Measurements from ENCODE around the gene RFX2.

RFX2 gene

DNA sequence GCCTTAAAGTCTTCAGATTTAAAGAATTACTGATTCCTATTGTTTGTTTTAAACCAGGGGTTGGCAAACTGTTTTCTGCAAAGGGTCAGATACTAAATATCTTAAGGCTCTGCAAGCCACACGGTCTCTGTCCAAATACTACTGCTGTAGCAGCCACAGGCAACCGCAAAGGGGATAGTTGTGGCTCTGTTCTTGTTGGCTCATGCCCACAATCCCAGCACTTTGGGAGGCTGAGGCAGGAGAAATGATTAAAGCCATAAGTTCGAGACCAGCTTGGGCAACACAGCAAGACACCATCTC, 154.7 kb downstream of the RFX2 start:
- DNase-seq (ENCODE audit: low spot score), result no peak

DNA sequence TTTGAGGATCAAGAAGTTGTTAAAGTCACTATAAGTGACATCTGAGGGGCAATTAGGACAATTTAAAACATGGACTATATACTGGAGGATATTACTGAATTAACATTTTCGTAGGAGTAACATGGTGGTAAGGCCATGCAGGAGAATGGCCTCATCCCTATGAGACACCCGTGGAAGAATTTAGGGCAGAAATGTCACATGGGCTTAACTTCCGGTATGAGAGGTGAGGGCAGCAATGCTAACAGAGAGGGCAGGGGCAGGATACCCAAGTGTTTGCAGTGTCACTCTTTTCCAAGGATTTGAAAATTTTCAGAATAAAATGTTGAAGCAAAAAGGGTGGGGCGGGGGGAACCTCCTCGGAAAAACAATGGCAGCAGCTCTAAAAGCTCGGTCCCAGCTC, 156.0 kb downstream of the RFX2 start:
- peak; percentile 73 for DNase-seq (ENCODE audit: low spot score)

DNA sequence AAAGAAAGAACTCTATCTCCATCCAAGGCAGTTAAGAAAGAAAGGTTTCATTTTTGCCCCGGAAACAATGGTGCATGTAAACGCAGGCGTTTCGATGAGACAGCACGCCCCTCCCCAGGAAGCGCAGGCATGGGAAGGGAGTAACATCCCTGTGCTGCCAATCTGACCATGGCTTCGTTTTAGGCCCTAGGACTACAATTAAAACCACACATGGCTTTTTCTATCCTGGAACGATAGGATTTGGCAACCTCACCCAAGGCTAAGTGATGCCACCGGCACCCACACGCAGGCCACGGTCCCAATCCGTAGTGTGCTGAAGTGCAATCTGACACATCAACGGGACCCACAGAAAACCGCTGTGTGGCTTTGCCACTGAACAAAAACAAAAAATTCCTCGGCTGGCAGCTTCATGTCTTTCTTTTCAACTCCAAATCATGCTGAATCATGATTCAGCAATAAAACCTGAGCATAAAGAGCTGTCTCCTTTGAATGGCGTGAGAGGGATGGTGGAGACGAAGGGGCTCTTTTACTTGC, 156.6 kb downstream of the RFX2 start:
- DNase-seq (ENCODE audit: low spot score), result no peak

GRCh38 chr19:5953030-5953589, 157.2 kb downstream of the RFX2 start:
- DNase-seq (ENCODE audit: low spot score), result no peak

DNA sequence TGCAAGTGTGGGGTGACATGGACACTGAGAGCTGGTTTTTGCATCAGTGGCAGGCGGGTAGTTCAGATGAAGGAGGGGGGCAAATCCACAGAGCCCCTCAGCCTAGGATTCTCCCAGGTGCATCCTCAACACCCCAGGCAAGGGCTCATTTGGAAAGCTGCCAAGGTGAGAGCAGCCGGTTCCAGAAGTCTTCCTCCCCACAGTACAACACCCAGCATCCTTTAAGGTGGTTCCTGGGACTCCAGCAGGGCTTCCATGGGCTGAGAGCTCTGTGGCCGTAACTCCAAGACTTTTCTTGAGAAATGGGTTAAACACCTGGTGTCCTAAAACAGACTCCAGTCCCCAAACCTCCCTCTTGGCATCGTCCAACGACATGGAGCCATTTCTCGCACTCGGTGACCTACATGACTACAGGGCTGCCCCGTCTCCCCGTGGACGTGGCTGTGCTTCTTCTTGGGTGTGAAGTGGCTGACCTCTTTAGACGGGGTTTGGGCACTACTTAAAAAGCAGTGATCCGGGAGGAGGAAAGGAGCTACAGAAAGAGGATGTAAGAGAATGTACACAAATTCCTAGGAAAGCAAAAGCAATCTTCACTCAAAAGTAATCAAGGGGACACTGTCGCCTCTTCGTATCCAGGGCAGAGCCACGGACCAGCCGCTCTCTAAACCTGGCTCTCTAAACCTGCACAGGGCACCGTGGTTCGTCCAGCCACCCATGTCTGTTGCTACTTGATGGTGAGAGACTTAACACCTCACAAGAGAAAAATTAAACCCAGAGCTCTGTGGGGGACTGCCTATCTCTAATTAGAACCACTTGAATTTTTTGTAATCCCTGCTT, 157.9 kb downstream of the RFX2 start:
- no peak for DNase-seq (ENCODE audit: low spot score)

GRCh38 chr19:5951338-5951861, 158.9 kb downstream of the RFX2 start:
- no peak for DNase-seq (ENCODE audit: low spot score)

DNA sequence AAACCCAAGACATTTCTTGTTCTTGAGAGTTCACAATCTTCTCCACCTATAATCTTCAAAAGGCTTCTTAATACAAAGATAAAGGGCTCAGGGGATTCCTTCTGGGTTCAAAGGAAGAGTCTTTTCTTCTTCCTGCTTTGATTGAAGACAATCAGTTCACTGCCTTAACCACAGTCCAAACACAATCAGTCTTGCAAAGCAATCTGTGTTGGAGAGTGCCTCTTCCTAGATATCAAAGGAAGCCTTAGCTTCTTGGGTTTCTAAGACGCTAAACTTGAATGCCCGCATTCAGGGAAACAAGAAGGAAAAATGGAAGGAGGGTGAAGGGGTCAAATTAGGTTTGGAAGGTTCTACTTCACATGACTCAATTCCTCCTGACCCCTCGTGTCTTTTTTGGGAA, 159.6 kb downstream of the RFX2 start:
- DNase-seq (ENCODE audit: low spot score), result no peak

DNA sequence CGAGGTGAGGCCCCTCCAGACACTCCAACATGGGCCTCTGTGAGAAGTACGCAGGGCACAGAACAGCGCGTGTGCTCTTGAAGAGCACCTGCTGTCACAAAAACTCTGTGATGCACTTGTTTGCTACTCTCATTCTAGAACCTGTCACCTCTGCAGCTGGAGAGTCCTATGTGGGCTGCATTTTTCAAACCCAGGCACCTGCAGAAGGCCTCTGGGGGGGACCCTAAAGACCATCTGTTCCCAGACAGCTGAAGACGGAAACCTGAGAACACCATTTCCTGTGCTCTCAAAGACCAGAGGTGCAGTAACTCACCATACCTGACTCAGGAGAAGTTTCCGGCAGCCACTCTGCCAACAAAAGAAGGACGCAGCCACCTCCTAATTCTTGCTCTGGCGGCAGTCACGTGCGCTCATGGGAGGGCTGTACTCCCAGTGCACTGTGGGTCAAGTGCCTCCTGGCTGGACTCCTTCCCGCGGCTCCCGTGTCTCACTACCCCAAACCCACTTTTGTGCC, 160.5 kb downstream of the RFX2 start:
- DNase-seq (ENCODE audit: low spot score), result no peak

DNA sequence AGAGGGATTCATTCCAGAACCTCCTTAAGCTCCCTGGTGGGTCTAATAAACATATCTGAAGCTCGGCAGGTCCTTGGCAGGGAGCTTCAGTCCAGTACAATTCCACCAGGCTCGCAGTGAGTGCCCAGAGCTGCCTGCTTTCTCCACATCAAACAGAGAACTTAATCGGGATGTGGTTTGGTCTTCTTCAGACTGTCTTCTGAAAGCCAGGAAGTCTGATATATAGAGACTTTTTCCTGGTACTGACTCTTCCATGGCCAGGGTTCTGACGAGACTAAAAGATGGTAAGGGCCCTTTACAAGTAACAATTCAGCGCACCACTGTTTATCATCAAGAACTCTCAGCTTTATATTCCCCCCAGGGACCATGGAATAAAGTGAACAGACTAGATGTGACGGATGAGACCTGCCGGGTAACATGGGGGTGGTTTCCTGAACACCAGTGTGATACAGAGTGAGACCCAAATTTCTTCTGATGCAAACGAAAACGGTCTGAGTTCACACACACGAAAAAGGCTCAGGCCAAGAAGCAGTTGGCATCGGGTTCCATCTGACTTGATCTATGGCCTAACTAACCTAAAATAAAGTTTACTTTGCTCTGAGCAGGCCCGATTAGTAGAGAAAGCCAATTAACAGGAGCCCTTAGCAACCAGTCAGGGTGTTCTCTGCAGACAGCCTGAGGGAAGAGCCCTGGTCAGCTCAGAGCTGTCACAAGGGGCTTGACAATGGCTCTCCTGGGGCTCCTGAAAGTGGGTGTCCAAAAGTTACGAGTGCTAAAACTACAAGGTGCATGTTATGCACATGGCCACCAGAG, 161.3 kb downstream of the RFX2 start:
- no peak for DNase-seq (ENCODE audit: low spot score)

DNA sequence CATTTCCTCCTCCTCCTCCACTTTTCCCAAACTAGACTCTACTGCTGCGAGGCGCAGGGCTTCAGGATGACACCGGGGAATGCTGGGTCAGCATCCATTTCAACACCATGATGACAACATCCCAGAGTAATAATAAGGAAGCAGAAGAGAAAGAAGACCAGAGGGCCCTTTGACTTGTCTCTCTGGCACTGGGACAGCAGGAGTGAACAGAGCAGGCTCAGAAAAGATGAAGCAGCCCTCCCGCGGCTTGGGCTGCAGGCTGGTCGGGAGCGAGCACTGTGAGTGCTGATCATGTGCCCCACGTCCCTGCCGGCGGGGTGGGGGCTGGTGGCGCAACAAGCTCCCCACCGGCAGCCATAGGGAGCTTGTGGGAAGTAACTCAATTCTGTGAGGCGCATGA, 162.9 kb downstream of the RFX2 start:
- DNase-seq (ENCODE audit: low spot score), result peak; percentile 29

DNA sequence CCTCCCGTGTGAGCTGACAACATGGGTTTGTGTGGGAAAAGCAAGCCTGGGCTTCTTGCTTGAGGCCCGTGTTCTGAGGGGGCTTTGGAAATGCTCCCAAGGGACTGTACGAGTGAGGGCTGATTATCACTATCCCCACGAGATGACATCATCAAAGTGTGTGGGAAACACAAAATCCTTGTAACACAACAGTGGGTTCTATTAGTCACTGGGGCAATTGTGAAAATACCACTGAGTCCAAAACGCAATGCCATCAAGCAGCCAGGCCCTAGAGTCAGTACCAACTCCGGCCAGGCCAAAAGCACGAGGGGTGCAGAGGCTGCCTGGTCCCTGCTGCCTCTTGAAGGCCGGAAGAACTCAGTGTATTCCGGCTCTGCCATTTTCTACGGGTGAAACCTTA, 166.7 kb downstream of the RFX2 start:
- DNase-seq (ENCODE audit: low spot score), result no peak

All from hepatic stellate cell (primary cell).